Posterior vena cava (tissue), 2 donors: ENCODE measurements around the gene CIB1. TPM values are rescaled to one million over a fixed set of nuclear protein-coding genes. Genes with fewer than 3 reads are reported as not detected.
"Not testable (repeated sequence)": the region's sequence is repeated elsewhere in the genome, so short reads cannot be mapped to it uniquely, and the experiment has no call there.

ENCODE experiments used
- DNase-seq: peaks from one replicate; pipeline ENCODE4 v3.0.0-alpha.2; 2020; ENCODE audit warnings: low spot score
- intact Hi-C, 2 donors: fragments of 100-400 bp; cut with DNase I; formaldehyde crosslinking; loops; one replicate each; pipeline versions ENCODE4 v1.14.1 to v1.14.2; 2022 to 2023
- total RNA-seq, 2 donors: library from RNA; stranded (reverse); fragmentation: NEBNext Ultra II Directional; extraction: Animal tissue kit (Norgen Biotek cat#: 25700); gene quantifications; one replicate each; pipeline ENCODE4 v1.2.1, GENCODE V29; 2021
- donor health status: DM: yes; HTN: yes; CAD: no.
- donor health status: DM: yes; HTN: yes; CAD: no.

CIB1 gene
- total RNA-seq, 2 donors from 2014 or later = 37.5 to 41.6 TPM

DNA sequence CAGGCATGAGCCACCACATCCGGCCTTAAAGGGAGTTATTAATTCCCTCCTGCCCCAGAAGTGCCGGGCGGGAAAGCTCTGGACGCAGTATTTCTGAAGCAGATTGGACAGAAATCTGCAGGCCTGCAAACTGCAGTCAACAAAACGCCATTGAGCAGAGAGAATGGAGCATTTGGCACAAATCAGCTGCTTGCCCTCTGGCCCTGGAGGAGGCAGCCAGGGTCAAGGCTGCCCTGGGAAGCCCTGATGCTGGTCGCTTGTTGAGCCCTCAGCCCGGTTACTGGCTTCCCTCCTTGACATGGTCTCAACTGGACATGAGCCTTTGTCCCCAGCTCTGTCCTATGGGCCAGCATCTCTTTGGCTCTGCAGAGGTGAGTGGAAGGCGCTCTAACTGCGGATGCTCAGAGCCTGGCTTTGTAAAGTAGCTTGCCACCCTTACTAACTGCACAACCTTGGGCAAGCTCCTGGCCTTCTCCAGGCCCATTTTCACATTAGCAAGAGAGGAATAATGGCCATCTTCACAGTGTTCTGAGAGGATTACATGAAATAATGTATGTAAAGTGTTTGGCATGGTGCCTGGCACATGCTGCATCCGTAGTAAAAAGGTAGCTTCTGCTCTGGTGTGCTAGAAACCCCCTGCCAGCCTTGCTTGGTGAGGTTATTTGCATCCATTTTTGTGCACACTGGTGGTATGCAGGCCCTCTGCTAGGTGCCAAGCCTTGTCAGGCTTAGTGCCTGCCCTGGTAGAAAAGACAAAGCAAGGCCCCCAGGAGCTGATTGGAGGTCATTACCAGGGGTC, 28.5 kb downstream of the CIB1 start:
- intact Hi-C loops = no loop called here
- peak; percentile 50 for DNase-seq

DNA sequence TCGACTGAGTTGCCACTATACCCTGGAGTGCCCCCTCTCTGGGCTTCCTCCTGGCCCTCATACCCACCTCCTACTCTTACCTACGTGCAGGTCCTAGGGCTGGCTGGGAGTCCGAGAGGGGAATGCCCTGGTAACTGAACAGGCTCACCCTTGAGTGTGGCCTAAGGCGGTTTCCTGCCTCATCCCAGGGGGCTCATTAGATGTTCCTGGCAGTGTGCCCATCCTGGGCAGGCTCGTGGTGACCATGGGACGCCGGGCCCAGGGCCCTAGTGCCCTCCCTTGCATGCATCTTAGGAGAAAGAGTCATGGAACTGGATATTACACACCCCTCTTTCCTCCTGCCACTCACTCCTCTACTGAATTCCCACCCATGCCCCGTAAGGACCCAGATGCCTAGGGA, 29.8 kb downstream of the CIB1 start:
- intact Hi-C loops = loop anchor here in 1 of 2 donors (5.0 kb wide), 1 partner anchor 42 kb away; no protein-coding TSS in a partner anchor
- DNase-seq = peak; percentile 83

DNA sequence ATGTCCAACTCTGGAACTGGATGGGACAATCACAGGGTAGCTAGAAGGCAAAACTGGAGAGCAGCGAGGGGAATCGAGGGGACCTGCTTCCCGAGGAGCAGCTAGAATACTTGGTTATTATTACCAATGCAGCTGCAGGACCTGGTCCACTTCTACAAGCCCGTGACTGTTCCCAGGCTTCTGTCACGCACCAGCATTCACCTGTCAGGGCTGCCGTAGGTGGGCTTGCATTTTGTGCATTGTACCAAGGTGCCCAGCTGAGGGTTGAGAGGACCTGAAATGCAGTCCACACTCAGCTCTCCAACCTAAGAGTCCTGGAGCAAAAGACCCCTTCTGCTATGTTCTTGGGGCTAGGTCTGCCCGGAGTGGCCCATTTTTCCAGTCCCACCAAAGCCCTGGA, 30.3 kb downstream of the CIB1 start:
- intact Hi-C loops = loop anchor here in 1 of 2 donors (5.0 kb wide), 1 partner anchor 41 kb away; no protein-coding TSS in a partner anchor
- no peak for DNase-seq

DNA sequence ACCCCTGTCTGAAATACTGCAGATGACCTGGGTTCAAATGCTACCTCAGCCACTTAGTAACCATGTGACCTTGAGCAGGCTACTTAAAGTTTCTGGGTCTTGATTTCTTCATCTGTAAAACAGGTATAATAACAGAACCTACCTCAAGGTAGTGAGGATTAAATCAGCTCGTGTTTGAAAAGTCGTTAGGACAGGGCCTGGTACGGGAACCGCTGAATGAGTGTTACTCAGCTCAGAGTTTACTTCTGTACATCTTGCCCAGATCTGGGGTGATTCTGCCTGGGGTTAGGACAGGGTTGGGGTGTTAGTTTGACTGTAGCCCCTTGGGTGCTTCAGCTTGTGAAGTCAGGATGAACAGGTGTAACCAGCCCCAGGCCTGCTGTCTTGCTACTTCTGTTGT, 30.8 kb downstream of the CIB1 start:
- intact Hi-C loops = loop anchor here in 1 of 2 donors (5.0 kb wide), 1 partner anchor 41 kb away; no protein-coding TSS in a partner anchor
- no peak for DNase-seq

DNA sequence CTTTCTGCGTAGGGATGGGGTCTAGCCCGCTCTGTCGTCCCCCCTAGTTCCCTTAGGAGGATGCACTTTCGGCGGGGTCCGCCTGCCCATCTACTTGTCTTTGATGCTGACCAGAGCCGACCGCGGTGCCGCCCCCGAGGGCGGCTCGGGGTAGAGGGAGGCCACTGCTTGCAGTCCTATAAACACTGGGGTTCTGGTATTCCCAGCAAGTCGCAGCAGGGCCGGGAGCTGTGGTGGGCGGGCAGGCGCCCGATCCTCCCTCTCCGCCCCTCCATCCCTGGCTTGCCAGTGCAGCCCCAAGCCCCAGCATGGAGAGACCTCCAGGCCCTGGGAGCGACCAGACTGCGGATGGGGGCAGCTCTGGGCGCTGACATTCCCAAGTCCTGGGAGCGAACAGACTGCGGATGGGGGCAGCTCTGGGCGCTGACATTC, 31.8 kb downstream of the CIB1 start:
- intact Hi-C loops = loop anchor here in 1 of 2 donors (5.0 kb wide), 1 partner anchor 40 kb away; no protein-coding TSS in a partner anchor
- DNase-seq = no peak

DNA sequence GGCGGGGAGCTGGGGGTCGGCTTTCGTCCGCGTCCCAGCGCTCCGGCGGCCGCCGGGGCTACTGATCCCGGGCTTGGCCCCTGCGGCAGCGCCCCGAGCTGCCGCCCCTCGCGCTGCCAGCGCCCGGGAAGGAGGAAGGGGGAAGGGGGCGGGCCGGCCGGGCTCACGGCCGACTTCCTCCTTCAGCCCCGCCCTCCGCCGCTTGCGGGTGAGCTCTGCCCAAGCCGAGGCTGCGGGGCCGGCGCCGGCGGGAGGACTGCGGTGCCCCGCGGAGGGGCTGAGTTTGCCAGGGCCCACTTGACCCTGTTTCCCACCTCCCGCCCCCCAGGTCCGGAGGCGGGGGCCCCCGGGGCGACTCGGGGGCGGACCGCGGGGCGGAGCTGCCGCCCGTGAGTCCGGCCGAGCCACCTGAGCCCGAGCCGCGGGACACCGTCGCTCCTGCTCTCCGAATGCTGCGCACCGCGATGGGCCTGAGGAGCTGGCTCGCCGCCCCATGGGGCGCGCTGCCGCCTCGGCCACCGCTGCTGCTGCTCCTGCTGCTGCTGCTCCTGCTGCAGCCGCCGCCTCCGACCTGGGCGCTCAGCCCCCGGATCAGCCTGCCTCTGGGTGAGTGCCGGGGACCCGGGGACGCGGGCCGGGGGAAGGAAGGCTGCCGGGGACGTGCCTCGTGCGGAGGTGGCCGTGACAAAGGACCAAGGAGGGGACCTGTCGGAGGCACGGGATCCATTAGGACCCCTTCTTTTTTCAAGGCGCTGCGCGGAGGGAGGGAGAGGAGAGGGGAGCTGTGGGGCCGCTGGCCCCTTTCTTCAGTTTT, 32.4 kb downstream of the CIB1 start, which contains the start of gene SEMA4B:
Gene SEMA4B (plus strand): TSS at position 201 of the 814 bp plus-strand sequence. CDS start 249 bp downstream, at position 450.
- peak; percentile 90 for DNase-seq
- intact Hi-C loops = loop anchor here in 1 of 2 donors (5.0 kb wide), 1 partner anchor 39 kb away; no protein-coding TSS in a partner anchor

- no peak for DNase-seq
- intact Hi-C loops = loop anchor here in 1 of 2 donors (5.0 kb wide), 1 partner anchor 38 kb away; no protein-coding TSS in a partner anchor
Observed at GRCh38 chr15:90200534-90201129, 33.1 kb downstream of the CIB1 start.

DNA sequence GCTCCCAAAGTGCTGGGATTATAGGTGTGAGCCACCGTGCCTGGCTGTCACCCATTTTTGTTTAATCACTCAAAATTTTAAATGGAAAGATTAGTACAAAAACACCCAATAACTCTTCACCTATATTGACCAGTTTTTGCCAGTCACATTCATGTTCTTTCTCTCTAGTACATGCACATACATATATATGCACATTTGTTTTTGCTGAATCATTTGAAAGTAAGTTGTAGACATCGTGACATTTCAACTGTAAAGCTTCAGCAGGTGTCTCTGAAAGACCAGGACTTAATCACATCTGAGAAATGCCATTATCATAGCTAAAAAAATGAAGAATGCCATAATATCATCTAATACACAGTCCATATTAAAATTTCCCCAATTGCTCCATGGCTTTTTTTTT, 39.1 kb downstream of the CIB1 start:
- DNase-seq = no peak
- intact Hi-C loops = no loop called here

DNA sequence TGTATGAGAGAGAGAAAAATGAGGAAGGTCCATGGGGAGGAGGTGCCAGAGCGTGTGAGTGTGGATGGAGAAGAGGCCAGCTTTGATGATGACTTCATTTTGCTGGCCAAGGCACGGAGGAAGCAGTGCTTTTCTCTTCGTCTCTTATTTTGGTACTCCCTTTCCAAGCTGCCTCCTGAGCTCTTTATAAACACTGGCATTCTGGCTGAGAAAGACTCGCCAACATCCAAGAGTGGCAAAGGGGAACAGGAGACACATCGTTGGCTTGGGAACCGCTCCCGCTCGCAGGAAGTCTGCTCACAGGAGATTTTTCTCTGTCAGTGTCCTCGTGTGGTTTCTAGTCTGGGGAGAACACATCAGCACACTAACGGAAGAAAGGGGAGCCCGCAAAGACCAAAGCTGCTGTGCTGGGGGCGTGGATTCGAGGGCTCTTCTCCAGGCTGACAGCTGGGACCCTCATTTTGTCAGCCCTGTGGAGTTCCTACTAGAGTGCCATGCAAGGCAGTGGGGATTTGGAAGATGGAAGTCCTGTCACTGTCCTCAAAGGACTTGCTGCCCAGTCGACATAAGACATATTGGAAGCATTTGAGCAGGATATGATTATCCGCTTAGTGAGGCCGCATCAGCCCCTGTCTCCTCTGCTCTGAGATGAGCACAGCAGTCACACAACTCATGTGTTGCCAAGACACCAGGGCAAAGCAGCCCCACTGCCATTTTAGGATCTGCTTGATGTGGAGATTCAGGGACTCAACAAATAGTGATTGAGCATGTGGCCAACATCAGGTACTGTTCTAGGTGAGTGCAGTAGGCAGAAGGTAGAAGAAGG, 40.6 kb downstream of the CIB1 start:
- DNase-seq = no peak
- intact Hi-C loops = no loop called here

GRCh38 chr15:90191794-90192509, 41.8 kb downstream of the CIB1 start:
- peak; percentile 88 for DNase-seq
- intact Hi-C loops = no loop called here

GRCh38 chr15:90191344-90191687, 42.4 kb downstream of the CIB1 start:
- DNase-seq = no peak
- intact Hi-C loops = no loop called here

DNA sequence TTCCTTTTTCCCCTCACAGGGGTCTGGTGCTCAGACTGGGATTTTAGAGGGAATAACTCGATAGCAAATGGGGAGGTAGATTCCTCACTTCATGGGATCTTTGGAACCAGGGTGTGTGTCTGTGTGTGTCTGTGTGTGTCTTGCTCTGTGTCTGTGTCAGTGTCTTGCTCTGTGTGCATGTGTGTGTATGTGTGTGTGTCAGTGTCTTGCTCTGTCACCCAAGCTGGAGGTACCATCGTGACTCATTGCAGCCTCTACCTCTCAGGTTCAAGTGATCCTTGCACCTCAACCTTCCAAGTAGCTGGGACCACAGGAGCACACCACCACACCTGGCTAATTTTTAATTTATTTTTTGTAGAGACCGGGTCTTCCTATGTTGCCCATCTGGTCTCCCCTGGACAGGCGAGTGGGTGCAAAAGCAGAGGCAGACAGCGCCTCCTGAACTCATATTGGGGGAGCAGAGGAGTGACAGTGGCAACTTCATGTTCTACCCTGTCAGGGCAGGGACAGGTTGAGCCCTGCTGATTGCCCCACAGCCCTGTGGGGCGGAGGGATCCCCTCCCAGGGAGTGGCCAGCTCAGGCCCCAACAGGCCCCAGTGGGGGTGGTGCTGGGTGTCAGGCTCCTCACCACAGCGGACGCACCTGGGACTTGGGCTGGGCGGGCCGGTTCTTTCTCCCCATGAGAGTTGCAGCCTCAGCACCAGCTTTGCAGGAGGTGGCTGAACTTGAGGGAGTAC, 43.0 kb downstream of the CIB1 start:
- DNase-seq = no peak
- intact Hi-C loops = no loop called here

DNA sequence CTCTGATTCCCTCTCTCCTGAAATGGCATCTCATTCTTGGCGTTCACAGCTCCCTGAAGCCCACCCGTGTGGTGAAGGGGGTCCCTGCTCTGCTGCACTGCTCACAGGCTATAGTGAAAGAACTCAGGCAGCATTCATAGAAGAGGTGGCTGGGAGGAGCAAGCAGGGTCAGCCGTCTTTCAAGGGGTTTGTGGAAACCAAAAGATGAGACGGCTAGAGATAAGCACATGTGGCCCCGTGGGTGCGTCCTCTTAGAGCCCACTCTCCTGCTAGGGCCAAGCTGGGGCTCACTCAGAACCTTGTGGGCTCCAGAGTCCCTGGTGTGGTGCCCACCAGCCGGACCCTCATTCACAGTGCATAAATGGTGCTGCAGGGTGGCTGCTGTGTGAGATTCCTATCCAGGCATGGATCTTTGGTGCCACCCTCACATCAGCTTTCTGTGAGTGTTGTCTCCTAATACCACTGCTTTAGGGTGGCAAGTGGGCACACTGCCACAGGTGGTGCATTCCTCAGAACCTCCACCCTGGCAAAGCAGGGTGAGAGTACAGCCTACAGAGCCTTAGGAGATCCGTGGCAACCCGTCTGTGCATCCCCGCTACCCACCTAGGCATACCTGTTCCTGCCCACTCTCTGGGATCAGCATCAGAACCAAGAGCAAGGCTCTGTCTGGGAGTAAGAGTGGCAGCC, 43.8 kb downstream of the CIB1 start:
- intact Hi-C loops = no loop called here
- no peak for DNase-seq

DNA sequence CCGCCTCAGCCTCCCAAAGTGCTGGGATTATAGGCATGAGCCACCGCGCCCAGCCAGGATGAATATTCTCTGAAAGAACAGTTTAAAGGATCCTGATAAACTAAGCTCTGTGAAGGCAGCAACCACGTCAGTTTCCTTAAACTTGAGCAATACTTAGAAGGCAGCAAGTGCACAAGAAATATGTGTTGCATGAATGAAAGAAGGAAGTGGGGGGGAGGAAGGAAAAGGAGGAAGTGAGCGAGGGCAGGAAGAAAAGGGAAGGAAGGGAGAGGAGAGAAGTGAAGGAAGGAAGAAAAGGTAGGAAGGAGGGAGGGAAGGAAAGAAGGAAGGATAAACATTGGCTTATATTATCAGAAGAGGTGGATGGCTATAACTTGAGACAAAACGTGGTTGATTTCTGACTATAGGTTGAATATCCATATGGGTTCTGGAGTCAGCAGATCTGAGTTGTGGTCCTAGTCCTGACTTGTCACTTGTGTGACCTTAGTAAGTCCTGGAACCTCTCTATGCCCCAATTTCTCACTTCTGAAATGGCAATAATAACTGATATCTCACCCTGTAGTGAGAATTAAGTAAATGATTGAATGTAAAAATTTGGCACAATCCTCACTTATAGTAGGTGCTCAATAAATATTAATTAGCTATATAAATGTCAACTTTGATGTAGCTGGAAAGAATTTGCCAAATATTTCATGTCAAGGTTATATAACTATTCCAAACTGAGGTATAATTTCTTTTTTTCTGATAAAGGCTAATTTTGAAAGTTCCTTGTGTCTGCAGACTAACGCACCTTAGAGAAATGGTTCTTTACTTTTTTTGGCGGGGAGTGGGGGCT, 44.6 kb downstream of the CIB1 start:
- intact Hi-C loops = no loop called here
- DNase-seq = no peak

GRCh38 chr15:90188065-90188464, 45.7 kb downstream of the CIB1 start:
- intact Hi-C loops, DNase-seq: not testable (repeated sequence)

DNA sequence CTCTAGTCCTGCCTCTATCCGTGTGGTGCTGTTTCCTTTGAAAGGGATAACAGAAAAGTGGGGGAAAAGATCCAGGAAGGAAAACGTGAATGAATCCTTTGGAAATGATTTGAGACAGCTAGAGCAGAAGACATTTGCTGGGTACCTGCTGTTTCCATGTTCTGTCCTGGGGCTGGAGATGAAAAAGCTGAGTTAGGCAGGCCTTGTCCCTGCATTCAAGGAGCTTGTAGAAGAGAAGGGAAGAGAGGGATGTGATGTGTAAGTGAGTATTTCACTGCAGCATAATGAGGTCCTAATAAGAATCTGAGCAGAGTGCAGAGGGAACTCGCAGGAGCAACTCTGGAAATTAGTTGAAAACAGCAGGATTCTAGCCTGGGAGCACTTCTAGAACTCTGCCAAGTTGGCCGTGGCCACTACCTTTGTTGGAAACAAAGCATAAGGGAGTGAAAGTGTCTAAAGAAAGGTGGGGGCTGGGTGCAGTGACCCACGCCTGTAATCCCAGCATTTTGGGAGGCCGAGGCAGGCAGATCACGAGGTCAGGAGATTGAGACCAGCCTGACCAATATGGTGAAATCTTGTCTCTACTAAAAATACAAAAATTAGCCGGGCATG, 46.4 kb downstream of the CIB1 start:
- intact Hi-C loops = no loop called here
- DNase-seq = no peak
